Activated CD4-positive, alpha-beta T cell treated with anti-CD3 and anti-CD28 coated beads, Interleukin-10, Interleukin-2, amounts not matched to agents 100 ng/mL and 50 ng/mL, durations not matched to agents 16 hours and 8 hours (primary cell): ENCODE results near the gene RASA3.
"Not testable (repeated sequence)": the region's sequence is repeated elsewhere in the genome, so short reads cannot be mapped to it uniquely, and the experiment has no call there.

ENCODE experiments used
- DNase-seq: peaks from one replicate; pipeline ENCODE4 v3.0.0-alpha.2; 2020

Gene RASA3, protein sequence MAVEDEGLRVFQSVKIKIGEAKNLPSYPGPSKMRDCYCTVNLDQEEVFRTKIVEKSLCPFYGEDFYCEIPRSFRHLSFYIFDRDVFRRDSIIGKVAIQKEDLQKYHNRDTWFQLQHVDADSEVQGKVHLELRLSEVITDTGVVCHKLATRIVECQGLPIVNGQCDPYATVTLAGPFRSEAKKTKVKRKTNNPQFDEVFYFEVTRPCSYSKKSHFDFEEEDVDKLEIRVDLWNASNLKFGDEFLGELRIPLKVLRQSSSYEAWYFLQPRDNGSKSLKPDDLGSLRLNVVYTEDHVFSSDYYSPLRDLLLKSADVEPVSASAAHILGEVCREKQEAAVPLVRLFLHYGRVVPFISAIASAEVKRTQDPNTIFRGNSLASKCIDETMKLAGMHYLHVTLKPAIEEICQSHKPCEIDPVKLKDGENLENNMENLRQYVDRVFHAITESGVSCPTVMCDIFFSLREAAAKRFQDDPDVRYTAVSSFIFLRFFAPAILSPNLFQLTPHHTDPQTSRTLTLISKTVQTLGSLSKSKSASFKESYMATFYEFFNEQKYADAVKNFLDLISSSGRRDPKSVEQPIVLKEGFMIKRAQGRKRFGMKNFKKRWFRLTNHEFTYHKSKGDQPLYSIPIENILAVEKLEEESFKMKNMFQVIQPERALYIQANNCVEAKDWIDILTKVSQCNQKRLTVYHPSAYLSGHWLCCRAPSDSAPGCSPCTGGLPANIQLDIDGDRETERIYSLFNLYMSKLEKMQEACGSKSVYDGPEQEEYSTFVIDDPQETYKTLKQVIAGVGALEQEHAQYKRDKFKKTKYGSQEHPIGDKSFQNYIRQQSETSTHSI

DNA sequence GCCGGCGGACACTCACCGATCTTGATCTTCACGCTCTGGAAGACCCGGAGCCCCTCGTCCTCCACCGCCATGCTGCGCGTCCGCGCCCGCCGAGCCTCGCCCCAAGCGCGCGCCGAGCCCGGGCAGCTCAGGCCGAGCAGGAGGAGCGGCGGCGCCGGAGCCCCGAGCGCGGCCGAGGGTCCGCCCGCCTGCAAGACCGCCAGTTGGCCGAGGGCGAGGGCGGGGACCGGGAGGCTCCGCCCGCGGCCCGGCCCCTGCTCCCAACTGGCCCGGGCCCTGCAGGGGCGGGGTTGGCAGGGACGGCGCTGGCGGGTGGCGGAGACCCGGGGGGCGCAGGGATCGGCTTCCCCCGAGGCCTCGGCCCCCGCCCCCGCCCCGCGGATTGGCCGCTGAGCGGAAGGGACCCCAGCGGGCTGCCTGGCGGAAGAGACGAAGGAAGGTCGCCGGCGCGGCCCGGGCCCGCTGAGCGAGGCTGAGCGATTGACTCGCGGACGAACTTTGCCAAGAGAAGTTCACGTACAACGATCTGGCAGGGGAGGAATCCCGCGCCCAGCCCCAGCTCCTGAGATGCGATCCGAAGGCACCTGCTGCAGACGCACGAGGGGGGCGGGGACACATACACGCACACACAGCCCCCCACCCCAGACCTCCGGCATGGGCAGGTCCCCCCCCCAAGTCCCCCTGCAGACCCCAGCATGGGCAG, at the start of gene RASA3:
RASA3 (minus strand) TSS at position 205 of the 703 bp plus-strand sequence; CDS start at position 71, 134 bp downstream.
- peak; percentile 74 for DNase-seq

DNA sequence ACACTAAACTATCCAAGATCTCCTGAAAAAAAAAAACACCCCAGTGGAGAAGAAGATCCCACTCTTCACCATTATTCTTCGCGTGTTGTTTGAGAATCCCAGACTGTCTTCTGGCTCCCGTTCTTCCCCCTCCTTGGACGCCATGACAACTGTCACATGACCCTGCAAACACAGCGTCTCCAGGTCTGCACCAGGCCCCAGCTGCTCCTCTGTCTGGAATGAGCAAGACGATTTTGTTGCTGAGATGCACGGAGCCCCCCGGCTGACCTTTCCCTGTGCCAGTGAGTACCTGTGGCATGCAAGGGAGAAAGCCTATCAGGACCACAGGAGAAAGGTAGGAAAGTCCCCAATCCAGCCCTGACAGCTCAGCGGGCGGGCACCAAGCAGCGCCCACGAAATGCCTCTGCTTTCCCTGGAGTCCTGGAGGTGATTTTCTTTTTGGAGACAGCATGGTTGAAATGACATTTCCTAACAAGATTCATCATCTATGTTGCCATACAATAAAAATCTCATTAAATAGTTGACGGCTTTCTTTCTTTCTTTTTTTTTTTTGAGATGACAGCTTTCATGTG, 46.8 kb upstream of the RASA3 start, which contains the start of gene CFAP97D2:
CFAP97D2 (plus strand) TSS at position 171 of the 572 bp plus-strand sequence; CDS start at position 245, 74 bp downstream.
- DNase-seq: no peak

DNA sequence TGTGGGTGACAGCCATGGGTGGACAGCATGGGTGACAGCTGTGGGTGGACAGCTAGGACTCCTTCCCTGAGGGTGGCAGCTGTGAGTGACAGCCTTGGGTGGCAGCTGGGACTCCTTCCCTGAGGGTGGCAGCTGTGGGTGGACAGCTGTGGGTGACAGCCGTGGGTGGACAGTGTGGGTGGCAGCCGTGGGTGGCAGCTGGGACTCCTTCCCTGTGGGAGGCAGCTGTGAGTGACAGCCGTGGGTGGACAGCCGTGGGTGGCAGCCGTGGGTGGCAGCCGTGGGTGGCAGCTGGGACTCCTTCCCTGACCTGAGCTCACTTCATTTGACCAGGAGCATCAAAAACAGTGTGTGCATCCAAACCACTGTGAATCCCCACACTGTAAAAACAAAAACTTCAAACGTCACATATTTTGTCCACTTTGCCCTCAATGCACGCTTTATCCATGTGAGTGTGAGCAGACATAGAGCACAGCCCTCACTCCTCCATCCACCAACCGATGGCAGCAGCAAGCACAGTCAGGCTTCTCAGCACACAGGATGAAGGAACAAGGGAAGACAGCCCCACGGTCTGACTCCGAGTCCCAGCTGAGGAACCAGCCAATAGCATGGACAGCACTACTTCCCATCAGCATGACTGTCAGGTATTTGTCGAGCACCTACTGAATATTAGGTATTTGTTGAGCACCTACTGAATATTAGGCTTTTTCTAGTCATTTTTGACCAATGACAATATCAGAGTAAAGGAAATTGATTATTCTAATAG, 45.0 kb upstream of the RASA3 start:
- no peak for DNase-seq

DNA sequence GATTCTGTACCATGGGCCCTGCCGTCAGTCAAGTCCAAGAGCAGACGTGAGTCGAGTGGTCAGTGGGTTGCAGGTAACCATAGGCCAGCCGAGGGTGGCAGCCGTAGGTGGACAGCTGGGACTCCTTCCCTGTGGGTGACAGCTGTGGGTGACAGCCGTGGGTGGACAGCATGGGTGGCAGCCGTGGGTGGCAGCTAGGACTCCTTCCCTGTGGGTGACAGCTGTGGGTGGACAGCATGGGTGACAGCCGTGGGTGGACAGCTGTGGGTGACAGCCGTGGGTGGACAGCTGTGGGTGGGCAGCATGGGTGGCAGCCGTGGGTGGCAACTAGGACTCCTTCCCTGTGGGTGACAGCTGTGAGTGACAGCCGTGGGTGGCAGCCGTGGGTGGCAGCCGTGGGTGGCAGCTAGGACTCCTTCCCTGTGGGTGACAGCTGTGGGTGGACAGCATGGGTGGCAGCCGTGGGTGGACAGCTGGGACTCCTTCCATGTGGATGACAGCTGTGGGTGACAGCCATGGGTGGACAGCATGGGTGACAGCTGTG, 44.0 kb upstream of the RASA3 start:
- DNase-seq: not testable (repeated sequence)

DNA sequence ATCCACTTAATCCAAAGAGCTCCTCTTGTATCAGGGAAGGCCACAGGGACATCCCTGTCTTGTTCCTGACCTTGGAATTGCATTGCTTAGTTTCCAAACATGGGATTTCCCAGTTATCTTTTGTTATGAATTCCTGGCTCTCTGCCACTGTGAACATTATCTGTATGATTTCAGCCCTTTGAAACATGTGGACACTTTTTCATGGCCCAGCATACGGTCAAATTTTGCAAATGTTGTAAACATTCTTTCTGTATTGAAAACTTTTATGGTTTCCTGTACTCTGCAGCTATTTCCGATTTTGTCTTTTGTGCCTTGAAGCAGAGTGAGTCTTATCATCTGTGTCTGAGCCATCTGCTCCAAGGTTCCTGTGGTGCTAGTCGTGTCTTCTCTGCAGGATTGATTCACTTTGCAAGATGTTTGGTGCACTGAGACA, 42.1 kb upstream of the RASA3 start:
- no peak for DNase-seq

DNA sequence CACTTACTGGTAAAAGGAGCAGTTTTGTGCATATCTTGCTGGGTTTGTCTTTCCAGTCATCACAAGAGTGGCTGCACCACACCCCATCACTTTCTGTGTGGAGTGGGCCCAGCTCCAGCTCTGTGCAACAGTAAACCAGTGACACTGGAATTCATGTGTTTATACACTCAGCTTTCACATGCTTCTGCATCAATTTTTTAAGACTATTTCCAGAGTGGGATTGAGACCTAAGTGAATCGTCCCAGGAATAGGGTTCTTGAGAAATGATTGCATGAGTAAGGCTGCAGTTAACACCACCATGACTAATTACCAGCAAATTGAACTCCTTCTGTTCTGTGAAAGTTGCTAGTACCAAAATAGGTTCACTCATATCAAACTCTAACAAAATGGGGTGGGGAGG, 41.3 kb upstream of the RASA3 start:
- no peak for DNase-seq

DNA sequence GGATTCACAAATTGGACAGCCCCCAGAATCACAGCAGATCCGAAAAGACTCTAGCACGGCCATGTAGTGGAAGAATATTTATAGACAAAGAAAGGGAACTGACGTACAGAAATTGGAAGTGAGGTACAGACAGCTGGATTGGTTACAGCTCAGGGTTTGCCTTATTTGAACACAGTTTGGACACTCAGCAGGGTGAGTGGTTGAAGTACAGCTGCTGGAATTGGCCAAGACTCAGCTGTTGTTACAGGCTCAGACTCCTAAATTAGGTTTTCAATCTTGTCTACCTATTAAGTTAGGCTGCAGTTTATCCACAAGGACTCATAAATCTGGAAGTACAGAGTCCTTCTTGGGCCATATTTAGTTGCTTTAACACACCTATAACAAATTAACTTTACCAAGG, 40.8 kb upstream of the RASA3 start:
- DNase-seq: no peak

DNA sequence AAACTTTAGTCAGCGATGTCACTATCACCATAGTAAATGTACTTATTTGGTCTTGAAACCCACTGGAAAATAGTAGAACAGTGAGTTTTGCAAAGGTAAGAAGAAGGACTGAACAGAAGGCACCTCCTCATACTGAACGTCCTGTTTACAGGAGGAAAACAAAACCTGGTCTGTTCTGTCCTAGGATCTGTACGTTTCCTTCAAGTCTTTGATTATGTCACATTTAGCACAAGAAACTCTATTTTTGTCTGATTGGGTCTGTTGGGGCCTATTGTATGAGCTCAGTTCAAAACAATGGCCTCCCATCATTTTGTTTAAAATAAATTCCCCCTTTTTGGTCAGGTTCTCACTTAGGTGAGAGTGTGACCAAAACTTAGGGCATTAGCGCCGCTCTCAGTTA, 35.5 kb upstream of the RASA3 start:
- no peak for DNase-seq

DNA sequence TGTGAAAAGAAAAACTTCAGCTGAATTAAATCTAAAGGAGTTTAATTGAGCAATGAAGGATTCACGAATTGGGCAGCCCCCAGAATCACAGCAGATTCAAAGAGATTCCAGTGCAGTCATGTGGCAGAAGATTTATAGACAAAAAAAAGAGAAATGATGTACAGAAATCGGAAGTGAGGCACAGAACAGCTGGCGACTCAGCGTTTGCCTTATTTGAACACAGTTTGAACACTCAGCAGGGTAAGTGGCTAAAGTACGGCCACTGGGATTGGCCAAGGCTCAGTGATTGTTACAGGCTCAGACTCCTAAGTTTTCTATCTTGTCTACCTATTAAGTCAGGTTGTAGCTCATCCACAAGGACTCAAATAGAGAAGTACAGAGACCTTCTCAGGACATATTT, 35.0 kb upstream of the RASA3 start:
- no peak for DNase-seq

DNA sequence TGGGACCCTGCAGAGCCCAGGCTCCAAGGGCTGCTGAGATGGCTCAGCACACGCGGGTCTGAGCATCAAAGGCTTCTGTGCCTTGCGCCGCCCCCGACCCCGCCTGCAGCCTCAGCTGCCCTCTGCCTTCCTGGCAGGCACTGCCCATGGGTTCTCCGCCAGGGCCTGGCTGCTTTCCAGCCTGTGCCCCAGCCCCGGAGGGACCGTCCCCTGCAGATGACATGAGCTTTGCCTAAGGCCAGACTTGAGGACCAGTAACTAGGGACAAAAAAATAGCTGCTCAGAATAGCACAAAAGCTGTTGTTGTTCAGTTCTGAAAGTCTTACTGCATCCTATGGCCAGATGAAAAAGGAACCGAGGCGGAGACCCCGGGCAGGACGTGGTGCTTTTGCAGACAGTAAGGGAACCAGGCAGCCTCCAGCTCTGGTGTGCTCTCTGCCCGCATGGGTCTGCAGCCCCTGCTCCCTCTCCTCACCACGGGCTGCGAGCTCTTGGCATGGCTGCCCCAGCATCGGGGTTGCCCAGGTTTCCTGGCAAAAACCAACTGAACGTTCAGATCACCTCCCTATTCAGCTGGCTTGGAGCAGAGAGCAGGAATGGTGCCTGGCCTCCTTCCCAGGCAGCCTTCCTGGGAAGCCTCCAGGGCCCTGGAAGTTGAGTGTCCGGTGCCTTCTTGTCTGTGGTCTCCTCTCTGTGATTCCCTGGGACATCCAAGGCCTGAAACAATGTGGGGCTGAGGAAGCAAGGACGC, 34.1 kb upstream of the RASA3 start:
- DNase-seq: no peak

DNA sequence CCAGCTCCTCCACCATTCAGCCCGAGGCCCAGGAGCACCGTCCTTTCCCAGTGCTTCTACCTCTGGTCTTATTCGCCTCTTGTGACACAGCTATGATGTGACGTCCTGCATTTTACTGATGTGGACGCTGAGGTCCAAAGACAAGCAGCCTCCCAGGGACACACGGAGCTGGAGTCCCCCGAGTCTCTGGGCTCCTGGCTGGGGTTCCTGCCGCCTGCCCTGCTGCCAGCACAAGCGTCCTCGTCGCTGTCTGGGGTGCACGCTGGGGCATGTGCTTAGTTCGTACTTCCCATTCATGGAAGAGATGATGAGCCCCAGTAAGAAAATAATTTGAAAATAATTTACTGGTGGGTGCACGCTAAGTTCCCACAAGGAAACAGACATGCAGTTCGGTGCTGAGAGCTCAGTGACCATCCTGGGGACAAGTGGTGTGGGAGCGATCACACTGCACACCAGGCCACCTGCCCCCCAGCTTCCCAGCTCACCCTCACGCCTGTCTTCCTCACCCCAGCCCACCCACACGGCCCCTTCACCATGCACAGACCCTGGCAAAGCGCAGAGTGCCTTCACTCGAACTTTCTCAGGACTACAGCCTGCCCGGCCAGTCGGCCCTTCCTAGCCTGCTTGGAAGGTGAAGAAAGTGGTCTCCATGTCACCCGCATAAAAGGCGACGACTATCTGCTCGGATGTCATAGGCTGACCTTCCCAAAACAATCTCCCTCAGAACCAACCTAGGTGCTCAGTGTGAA, 32.4 kb upstream of the RASA3 start:
- no peak for DNase-seq

DNA sequence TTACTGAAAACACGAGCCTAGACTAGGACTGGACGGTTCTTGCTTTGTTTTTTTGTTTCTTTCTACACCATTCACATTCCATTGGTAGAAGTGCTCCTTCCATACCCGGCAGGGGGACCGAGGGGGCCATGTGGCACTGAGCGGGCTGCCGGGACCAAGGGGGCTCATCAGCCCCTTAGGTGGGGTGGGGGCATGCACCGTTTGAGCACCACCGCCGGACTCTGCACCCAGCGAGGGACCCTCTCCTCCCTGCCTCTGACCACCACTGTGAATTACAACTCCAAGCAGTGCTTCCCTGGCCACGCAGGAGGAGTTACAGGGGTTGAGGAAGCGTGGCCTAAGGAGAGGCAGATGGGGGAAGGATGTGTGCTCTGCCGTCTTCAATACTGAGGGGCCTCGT, 31.6 kb upstream of the RASA3 start:
- no peak for DNase-seq

DNA sequence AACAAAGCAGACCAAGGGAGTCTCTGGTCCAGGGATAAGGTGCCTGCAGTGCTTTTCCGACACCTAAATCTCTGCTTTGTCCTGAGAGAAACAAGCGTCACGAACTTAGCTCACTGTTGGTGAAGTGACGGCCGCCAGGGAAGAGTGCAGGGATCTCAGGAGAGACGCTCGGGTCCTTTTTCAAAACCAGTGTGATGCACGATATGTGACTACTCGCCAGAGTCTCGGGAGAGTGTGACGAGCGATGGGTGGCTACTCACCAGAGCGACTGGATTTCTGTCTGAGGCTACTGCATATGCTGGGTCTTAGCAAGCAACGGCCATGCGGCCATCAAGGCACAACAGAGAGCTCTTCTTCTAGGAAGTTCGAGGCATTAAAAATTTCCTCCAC, 30.1 kb upstream of the RASA3 start:
- no peak for DNase-seq

DNA sequence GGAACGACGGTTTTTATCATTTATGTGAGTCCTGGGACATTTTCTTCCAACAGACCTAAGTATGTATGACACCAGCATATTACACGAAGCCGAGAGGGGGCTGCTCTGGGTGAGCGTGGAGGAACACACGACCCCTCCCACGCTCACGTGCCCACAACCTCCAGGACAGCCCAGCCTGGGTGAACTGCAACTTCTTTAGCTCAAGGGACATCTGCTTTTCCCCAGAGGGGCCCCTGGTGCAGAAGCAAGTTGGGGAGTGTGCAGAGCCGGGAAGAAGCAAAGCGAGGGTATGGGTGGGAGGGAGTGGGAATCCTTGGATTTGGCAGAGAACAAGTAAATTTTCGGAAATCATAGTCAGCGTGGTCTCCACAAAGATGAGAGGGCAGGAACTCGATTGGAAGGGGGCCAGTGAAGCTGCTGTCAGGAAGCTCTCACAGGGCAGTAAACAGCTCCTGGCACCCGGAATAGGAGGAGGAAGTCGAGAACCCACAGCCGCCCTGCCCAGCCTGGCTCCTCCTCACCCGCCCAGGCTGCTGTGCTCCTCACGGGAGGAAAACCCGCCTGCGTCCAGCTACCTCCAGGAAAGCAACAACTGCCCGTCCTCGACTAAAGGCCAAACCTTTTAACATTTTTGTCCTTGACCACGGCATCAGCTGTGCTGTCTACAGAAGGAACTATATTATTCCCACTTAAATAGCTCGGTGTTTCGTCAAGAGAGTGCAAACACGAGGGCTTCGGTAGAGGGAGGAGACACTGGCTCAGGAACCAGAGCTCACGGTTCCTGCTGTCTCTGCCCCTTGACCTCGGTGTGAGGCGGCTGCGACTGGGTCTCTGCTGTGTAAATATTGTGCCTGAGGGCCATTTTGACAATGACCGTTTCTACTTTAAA, 29.5 kb upstream of the RASA3 start:
- no peak for DNase-seq

DNA sequence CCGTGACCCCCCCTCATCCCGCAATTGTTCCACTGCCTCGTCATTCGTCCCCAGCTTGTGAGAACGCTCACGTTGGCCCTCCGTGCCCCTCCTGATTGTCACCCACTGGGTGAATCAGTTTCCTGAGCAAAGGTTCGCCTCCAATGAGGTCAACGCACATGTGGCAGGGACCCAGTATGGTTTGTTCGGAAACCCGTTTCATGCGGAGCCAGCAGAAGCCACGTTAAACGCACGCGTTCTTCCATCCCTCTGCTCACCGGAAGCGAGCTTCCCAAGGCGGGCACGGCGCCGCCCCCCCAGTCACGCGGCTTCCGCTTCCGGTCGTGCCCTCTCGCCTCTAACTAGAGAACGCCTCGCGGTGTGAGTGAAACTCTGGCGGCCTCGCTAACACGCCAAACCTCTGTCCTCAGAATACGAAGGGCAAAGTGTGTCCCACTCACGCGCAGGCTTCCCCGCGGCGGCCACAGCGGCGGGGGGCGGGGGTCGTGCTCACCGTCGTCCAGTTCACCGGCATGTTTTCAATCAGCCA, 28.7 kb upstream of the RASA3 start:
- DNase-seq: no peak

DNA sequence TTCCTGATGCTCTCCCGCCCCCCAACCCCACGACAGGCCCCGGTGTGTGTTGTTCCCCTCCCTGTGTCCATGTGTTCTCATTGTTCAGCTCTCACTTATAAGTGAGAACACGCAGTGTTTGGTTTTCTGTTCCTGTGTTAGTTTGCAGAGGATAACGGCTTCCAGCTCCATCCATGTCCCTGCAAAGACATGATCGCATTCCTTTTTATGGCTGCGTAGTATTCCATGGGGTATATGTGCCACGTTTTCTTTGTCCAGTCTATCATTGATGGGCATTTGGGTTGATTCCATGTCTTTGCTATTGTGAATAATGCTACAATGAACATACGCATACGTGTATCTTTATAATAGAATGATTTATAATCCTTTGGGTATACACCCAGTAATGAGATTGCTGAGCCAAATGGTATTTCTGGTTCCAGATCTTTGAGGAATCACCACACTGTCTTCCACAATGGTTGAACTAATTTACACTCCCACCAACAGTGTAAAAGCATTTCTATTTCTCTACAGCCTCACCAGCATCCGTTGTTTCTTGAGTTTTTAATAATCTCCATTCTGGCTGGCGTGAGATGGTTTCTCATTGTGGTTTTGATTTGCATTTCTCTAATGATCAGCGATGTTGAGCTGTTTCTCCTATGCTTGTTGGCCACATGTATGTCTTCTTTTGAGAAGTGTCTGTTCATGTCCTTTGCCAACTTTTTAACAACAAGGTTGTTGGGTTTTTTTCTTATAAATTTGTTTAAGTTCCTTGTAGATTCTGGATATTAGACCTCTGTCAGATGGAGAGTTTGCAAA, 26.6 kb upstream of the RASA3 start:
- DNase-seq: not testable (repeated sequence)

DNA sequence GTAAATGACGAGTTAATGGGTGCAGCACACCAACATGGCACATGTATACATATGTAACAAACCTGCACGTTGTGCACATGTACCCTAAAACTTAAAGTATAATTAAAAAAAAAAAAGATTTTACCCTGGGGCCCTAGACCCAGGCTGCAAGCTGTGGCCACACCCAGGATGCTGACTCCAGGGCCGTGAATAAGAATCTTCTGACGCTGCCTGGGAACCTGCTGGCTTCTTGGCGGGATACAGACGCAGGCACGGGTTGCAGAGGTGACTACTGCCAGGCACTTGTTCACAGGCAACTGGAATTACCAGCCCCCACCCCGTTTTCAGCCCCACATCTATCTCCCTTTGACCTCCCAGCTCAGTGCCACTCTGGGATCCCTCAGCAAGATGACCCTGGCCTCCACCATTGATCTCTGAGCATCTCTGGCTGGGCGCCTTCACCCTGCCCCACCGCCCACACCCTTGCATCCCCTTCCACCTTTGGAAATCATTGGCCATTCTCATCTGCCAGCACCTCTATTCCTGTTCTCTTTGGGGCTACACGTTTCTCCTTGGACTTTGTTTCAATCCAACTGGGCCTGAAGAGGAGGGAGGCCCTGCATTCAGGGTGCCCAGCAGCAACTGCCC, 25.6 kb upstream of the RASA3 start:
- DNase-seq: no peak
